Dermis blood vessel endothelial cell (primary cell): ENCODE data around the gene UMPS. TPM values are rescaled to one million over a fixed set of nuclear protein-coding genes. Genes with fewer than 3 reads are reported as not detected.

Source experiments
- DNase-seq: peaks from one replicate; pipeline ENCODE4 v3.0.0; 2010
- total RNA-seq: library from RNA; depleted of rRNA; stranded (reverse); fragments of >200 nt; gene quantifications from 2 replicates; pipeline ENCODE4 v1.2.3, GENCODE V29; 2014

Gene UMPS
- total RNA-seq, 1 donor from 2014 or later: 36.1 TPM

GRCh38 chr3:124763644-124764358, 33.5 kb downstream of the UMPS start:
- no peak for DNase-seq

GRCh38 chr3:124764746-124765145, 34.5 kb downstream of the UMPS start:
- DNase-seq: no peak

GRCh38 chr3:124765197-124765840, 35.1 kb downstream of the UMPS start:
- no peak for DNase-seq

GRCh38 chr3:124766113-124767095, 36.2 kb downstream of the UMPS start:
- DNase-seq: no peak

- DNase-seq: no peak
Measured at GRCh38 chr3:124767264-124767663, 37.0 kb downstream of the UMPS start.

- no peak for DNase-seq
Measured at GRCh38 chr3:124767691-124768090, 37.4 kb downstream of the UMPS start.

GRCh38 chr3:124768812-124769211, 38.6 kb downstream of the UMPS start:
- peak; percentile 46 for DNase-seq

GRCh38 chr3:124769462-124769861, 39.2 kb downstream of the UMPS start:
- DNase-seq: no peak

- DNase-seq: peak; percentile 36
Measured at GRCh38 chr3:124770336-124771082, 40.3 kb downstream of the UMPS start.

- DNase-seq: no peak
Measured at GRCh38 chr3:124771083-124771445, 40.8 kb downstream of the UMPS start.

GRCh38 chr3:124772081-124772831, 42.0 kb downstream of the UMPS start:
- DNase-seq: peak; percentile 98

GRCh38 chr3:124773351-124774326, 43.4 kb downstream of the UMPS start:
- no peak for DNase-seq

GRCh38 chr3:124774327-124774718, 44.1 kb downstream of the UMPS start:
- DNase-seq: peak; percentile 82

GRCh38 chr3:124774841-124775402, 44.7 kb downstream of the UMPS start:
- no peak for DNase-seq

- no peak for DNase-seq
Measured at GRCh38 chr3:124775877-124776276, 45.6 kb downstream of the UMPS start.

GRCh38 chr3:124776856-124777255, 46.6 kb downstream of the UMPS start:
- DNase-seq: no peak

GRCh38 chr3:124777762-124778470, 47.7 kb downstream of the UMPS start:
- DNase-seq: peak; percentile 63

- DNase-seq: no peak
Measured at GRCh38 chr3:124779116-124779515, 48.9 kb downstream of the UMPS start.

- DNase-seq: no peak
Measured at GRCh38 chr3:124779751-124780191, 49.5 kb downstream of the UMPS start.
